H9 (cell line): ENCODE data around the gene SYCE3. TPM values are rescaled to one million over a fixed set of nuclear protein-coding genes. Genes with fewer than 3 reads are reported as not detected.
"Not testable (repeated sequence)": the region's sequence is repeated elsewhere in the genome, so short reads cannot be mapped to it uniquely, and the experiment has no call there.

Experiments
- DNase-seq: peaks from one replicate; pipeline ENCODE4 v3.0.0-alpha.2; 2017
- H2AFZ ChIP-seq: one replicate; pipeline ENCODE4 v1.6.1; 2013; ENCODE audit warnings: mild to moderate bottlenecking, low read length, control low read depth, moderate library complexity
- H2AK5ac ChIP-seq: 2 replicates; pipeline ENCODE4 v1.6.1; 2013; ENCODE audit warnings: low read length, control low read depth, mixed read lengths; ENCODE audit not compliant: insufficient read length
- H2BK120ac ChIP-seq: one replicate; pipeline ENCODE4 v1.6.1; 2013; ENCODE audit warnings: low read depth, mild to moderate bottlenecking, low read length, control low read depth, inconsistent platforms; ENCODE audit not compliant: poor library complexity, severe bottlenecking
- H2BK12ac ChIP-seq: 2 replicates; pipeline ENCODE4 v1.6.1; 2013; ENCODE audit warnings: low read length, control low read depth, mixed read lengths, low read depth; ENCODE audit not compliant: insufficient read length
- H2BK15ac ChIP-seq: 2 replicates; pipeline ENCODE4 v1.6.1; 2013; ENCODE audit warnings: low read depth, low read length, control low read depth
- H2BK20ac ChIP-seq: one replicate; pipeline ENCODE4 v1.6.1; 2013; ENCODE audit warnings: low read depth, mild to moderate bottlenecking, low read length, control low read depth, inconsistent platforms; ENCODE audit not compliant: poor library complexity, severe bottlenecking
- H2BK5ac ChIP-seq: 2 replicates; pipeline ENCODE4 v1.6.1; 2013; ENCODE audit warnings: low read length, control low read depth, mixed read lengths; ENCODE audit not compliant: insufficient read length
- H3K14ac ChIP-seq: 2 replicates; pipeline ENCODE4 v1.6.1; 2013; ENCODE audit warnings: low read length, control low read depth; ENCODE audit not compliant: insufficient read depth
- H3K18ac ChIP-seq: 2 replicates; pipeline ENCODE4 v1.6.1; 2013; ENCODE audit warnings: low read depth, mild to moderate bottlenecking, mixed read lengths, low read length, control low read depth; ENCODE audit not compliant: insufficient read length
- H3K23ac ChIP-seq: 2 replicates; pipeline ENCODE4 v1.6.1; 2013; ENCODE audit warnings: low read length, control low read depth, mixed read lengths, low read depth; ENCODE audit not compliant: insufficient read length
- H3K23me2 ChIP-seq: 2 replicates; pipeline ENCODE4 v1.6.1; 2013; ENCODE audit warnings: low read depth, mild to moderate bottlenecking, mixed read lengths, low read length, control low read depth; ENCODE audit not compliant: insufficient read length, poor library complexity, severe bottlenecking
- H3K27ac ChIP-seq: 2 replicates; pipeline ENCODE4 v1.5.1; 2013; ENCODE audit warnings: low read length, control low read depth, mixed read lengths, low read depth; ENCODE audit not compliant: insufficient read length
- H3K27me3 ChIP-seq: 2 replicates; pipeline ENCODE4 v1.6.1; 2013; ENCODE audit warnings: low read length, control low read depth, inconsistent platforms; ENCODE audit not compliant: insufficient read depth
- H3K4ac ChIP-seq: 2 replicates; pipeline ENCODE4 v1.6.1; 2013; ENCODE audit warnings: low read depth, mild to moderate bottlenecking, control low read depth, inconsistent platforms, low read length, moderate library complexity
- H3K4me1 ChIP-seq: 2 replicates; pipeline ENCODE4 v1.6.1; 2013; ENCODE audit warnings: low read length, control low read depth, inconsistent platforms; ENCODE audit not compliant: insufficient read depth
- H3K4me2 ChIP-seq: 2 replicates; pipeline ENCODE4 v1.6.1; 2013; ENCODE audit warnings: low read length, control low read depth, mixed read lengths; ENCODE audit not compliant: insufficient read length, insufficient read depth
- H3K56ac ChIP-seq: 2 replicates; pipeline ENCODE4 v1.6.1; 2013; ENCODE audit warnings: low read depth, mild to moderate bottlenecking, mixed read lengths, low read length, control low read depth; ENCODE audit not compliant: insufficient read length
- H3K79me1 ChIP-seq: 2 replicates; pipeline ENCODE4 v1.6.1; 2013; ENCODE audit warnings: low read depth, mild to moderate bottlenecking, moderate library complexity, low read length, control low read depth, inconsistent platforms; ENCODE audit not compliant: insufficient read depth, poor library complexity, severe bottlenecking
- H3K79me2 ChIP-seq: 2 replicates; pipeline ENCODE4 v1.6.1; 2013; ENCODE audit warnings: low read length, control low read depth, inconsistent platforms; ENCODE audit not compliant: insufficient read depth
- H3K9ac ChIP-seq: 2 replicates; pipeline ENCODE4 v1.6.1; 2013; ENCODE audit warnings: low read length, control low read depth, mixed read lengths; ENCODE audit not compliant: insufficient read length; ENCODE audit errors: extremely low read depth
- H3K9me3 ChIP-seq: one replicate; pipeline ENCODE4 v1.6.1; 2013; ENCODE audit warnings: low read depth, low read length, inconsistent platforms; ENCODE audit not compliant: control insufficient read depth
- H3T11ph ChIP-seq: one replicate; pipeline ENCODE4 v1.6.1; 2013; ENCODE audit warnings: mild to moderate bottlenecking, low read length, control low read depth, inconsistent platforms
- H4K20me1 ChIP-seq: one replicate; pipeline ENCODE4 v1.6.1; 2013; ENCODE audit not compliant: control insufficient read depth, insufficient read length, insufficient read depth
- H4K5ac ChIP-seq: 2 replicates; pipeline ENCODE4 v1.6.1; 2013; ENCODE audit warnings: low read depth, mild to moderate bottlenecking, mixed read lengths, low read length, control low read depth; ENCODE audit not compliant: insufficient read length
- H4K8ac ChIP-seq: replicated peaks from 2 replicates; pipeline ENCODE4 v1.6.1; 2013; ENCODE audit warnings: low read length, control low read depth, mixed read lengths, low read depth; ENCODE audit not compliant: insufficient read length
- H4K91ac ChIP-seq: 2 replicates; pipeline ENCODE4 v1.6.1; 2013; ENCODE audit warnings: low read depth, mild to moderate bottlenecking, moderate library complexity, mixed read lengths, low read length, control low read depth; ENCODE audit not compliant: insufficient read length
- H3K27ac Mint-ChIP-seq, 3 experiments: 2 replicates in 2 of 3; 3 replicates in 1 of 3; pipeline ENCODE4 v1.8.0; 2020 to 2021; ENCODE audit warnings: mixed read lengths in 3 of 3, mild to moderate bottlenecking in 1 of 3, moderate library complexity in 1 of 3
- H3K27me3 Mint-ChIP-seq: 2 replicates; pipeline ENCODE4 v1.8.0; 2021; ENCODE audit warnings: low read depth, mild to moderate bottlenecking, moderate library complexity, mixed read lengths
- H3K36me3 Mint-ChIP-seq, 3 experiments: 2 replicates in 2 of 3; 3 replicates in 1 of 3; pipeline ENCODE4 v1.8.0; 2020 to 2021; ENCODE audit warnings: low read depth in 3 of 3, mixed read lengths in 3 of 3; ENCODE audit not compliant: insufficient read depth in 1 of 3
- H3K4me1 Mint-ChIP-seq, 2 experiments: 2 replicates each; pipeline ENCODE4 v1.8.0; 2020; ENCODE audit warnings: mixed read lengths in 2 of 2
- H3K4me3 Mint-ChIP-seq, 2 experiments: 2 replicates in 1 of 2; 3 replicates in 1 of 2; pipeline ENCODE4 v1.8.0; 2020 to 2021; ENCODE audit warnings: mild to moderate bottlenecking in 2 of 2, mixed read lengths in 2 of 2, moderate library complexity in 1 of 2
- H3K9me3 Mint-ChIP-seq, 2 experiments: 2 replicates in 1 of 2; 3 replicates in 1 of 2; pipeline ENCODE4 v1.8.0; 2020; ENCODE audit warnings: mild to moderate bottlenecking in 2 of 2, mixed read lengths in 2 of 2, moderate library complexity in 1 of 2
- WGBS: extraction: QIAGEN DNeasy Blood & Tissue Kit; methylation state at CpG from one replicate; pipeline ENCODE4 v1.1.7; 2013; ENCODE audit warnings: missing lambda C conversion rate, low lambda C conversion rate, mixed read lengths; ENCODE audit not compliant: insufficient read length; ENCODE audit errors: extremely low coverage; 5-methylcytosine and 5-hydroxymethylcytosine counted together
- total RNA-seq: library from RNA; stranded (reverse); gene quantifications from 2 replicates; pipeline ENCODE4 v1.2.1, GENCODE V29; 2021
- TF ChIP-seq, protein P1 (sequence below): fragments of 200-600 bp; sonication (generic); conservative IDR thresholded peaks from 3 replicates; pipeline ENCODE4 v1.8.0; 2021; ENCODE audit warnings: antibody characterized with exemption, mild to moderate bottlenecking

Gene SYCE3
- total RNA-seq, 1 experiment from 2014 or later: 0.85 TPM

DNA sequence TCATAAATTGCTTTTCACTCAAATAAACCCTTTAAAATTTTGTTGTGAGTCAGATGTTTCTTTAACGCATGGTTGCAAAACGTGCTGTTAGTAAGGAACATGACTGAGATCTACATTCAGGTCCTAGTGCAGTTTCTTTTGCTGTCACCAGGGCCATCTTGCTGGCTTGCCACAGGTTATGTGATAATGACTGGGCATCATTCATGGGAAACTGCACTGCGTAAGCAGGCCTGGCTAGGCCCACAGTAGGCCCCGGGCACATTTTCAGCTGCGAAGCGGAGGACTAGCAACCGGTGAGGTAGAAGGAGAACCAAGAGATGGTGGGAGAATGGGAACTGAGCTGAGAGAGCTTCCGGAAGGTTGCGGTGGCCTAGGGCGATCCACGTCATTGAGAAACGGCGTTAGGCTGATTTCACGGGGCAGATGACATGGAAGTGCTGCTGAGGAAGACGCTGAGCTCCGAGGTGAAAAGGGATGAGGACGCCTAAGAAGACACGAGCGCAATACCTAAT, 20.2 kb downstream of the SYCE3 start:
- Mint-ChIP-seq H3K27ac (no peak overlapping the region; a peak in 1 of 7 replicates), H3K27me3 (peaks cover 62% of the 10 kb centered on the region), H3K9me3 (no peaks in the 10 kb centered on the region; a peak in 1 of 5 replicates), H3K4me3 (no peak overlapping the region), H3K4me1 (no peaks in the 10 kb centered on the region), H3K36me3 (no peaks in the 10 kb centered on the region)
- Histone ChIP-seq H3K27ac (no peak overlapping the region), H3K23ac (no peak overlapping the region), H3K4me1 (no peaks in the 10 kb centered on the region), H3K27me3 (no peaks in the 10 kb centered on the region; the same call in 1 of the 2 replicates), H3T11ph (no peak overlapping the region), H2AFZ (no peak overlapping the region), H3K9ac (no peak overlapping the region), H4K20me1 (no peaks in the 10 kb centered on the region), H3K79me2 (no peaks in the 10 kb centered on the region), H2BK120ac (no peak overlapping the region), H4K8ac (no peak overlapping the region), H3K4ac (no peak overlapping the region), H2BK20ac (no peak overlapping the region), H3K23me2 (peaks cover 2% of the 10 kb centered on the region), H3K9me3 (no peaks in the 10 kb centered on the region), H2AK5ac (no peak overlapping the region), H4K91ac (no peak overlapping the region), H3K79me1 (no peaks in the 10 kb centered on the region), H3K4me2 (no peak overlapping the region), H2BK5ac (no peak overlapping the region), H2BK12ac (no peak overlapping the region), H3K14ac (no peak overlapping the region), H2BK15ac (no peak overlapping the region), H3K56ac (no peak overlapping the region), H4K5ac (no peak overlapping the region), H3K18ac (no peak overlapping the region)
- TF ChIP-seq, protein P1, sequence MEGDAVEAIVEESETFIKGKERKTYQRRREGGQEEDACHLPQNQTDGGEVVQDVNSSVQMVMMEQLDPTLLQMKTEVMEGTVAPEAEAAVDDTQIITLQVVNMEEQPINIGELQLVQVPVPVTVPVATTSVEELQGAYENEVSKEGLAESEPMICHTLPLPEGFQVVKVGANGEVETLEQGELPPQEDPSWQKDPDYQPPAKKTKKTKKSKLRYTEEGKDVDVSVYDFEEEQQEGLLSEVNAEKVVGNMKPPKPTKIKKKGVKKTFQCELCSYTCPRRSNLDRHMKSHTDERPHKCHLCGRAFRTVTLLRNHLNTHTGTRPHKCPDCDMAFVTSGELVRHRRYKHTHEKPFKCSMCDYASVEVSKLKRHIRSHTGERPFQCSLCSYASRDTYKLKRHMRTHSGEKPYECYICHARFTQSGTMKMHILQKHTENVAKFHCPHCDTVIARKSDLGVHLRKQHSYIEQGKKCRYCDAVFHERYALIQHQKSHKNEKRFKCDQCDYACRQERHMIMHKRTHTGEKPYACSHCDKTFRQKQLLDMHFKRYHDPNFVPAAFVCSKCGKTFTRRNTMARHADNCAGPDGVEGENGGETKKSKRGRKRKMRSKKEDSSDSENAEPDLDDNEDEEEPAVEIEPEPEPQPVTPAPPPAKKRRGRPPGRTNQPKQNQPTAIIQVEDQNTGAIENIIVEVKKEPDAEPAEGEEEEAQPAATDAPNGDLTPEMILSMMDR: no peak
- DNase-seq: no peak
- WGBS: no CpG with 5 or more reads among the region's 19 CpGs

DNA sequence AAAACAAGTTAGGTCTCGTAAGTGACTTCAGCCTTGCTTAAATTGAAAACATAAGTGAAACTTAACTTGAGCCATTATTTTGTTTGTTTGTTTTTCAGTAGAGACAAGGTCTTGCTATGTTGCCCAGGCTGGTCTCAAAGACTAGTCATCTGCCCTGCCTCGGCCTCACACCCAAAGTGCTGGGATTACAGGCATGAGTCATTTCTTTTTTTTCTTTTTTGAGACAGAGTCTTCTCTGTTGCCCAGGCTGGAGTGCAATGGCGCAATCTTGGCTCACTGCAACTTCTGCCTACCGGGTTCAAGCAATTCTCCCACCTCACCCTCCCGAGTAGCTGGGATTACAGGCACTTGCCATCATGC, 21.1 kb downstream of the SYCE3 start:
- H3K4me2 ChIP-seq, H3K9me3 Mint-ChIP-seq, H3K9me3 ChIP-seq, H3K23me2 ChIP-seq, H3K18ac ChIP-seq, H3K4me1 Mint-ChIP-seq, H3K4ac ChIP-seq, H3K9ac ChIP-seq, H3K23ac ChIP-seq, H2AK5ac ChIP-seq, H2BK20ac ChIP-seq, H3K4me1 ChIP-seq, H4K8ac ChIP-seq, H2BK5ac ChIP-seq, H3K79me1 ChIP-seq, H2BK120ac ChIP-seq, H4K20me1 ChIP-seq, H2AFZ ChIP-seq, H3K27ac Mint-ChIP-seq, H3K4me3 Mint-ChIP-seq, H3K79me2 ChIP-seq, H2BK15ac ChIP-seq, H4K5ac ChIP-seq, H3K36me3 Mint-ChIP-seq, H2BK12ac ChIP-seq, DNase-seq, H4K91ac ChIP-seq, H3K27me3 ChIP-seq, H3K27ac ChIP-seq, H3K56ac ChIP-seq, H3T11ph ChIP-seq, H3K14ac ChIP-seq: not testable (repeated sequence)
- no CpG with 5 or more reads among the region's 5 CpGs for WGBS
- peaks cover 69% of the 10 kb centered on the region for H3K27me3 Mint-ChIP-seq
